IMR-90 (cell line): ENCODE results near the gene ORMDL2. TPM values are rescaled to one million over a fixed set of nuclear protein-coding genes. Genes with fewer than 3 reads are reported as not detected.

Source experiments
- ATAC-seq: fragments of 200-7000 bp; cut with Tn5 transposase; 2 replicates; pipeline ENCODE4 v1.9.1; 2020; ENCODE audit warnings: low read depth, mild to moderate bottlenecking, moderate library complexity
- BruUV-seq: library from RNA; stranded (reverse); fragments of 400-500 nt; replicated peaks from 2 replicates; lab custom pipeline; 2021; lab: Mats Ljungman, UMichigan
- CTCF ChIA-PET: fragments of 300-600 bp; formaldehyde crosslinking; extraction: SDS; loops from one replicate; lab custom pipeline; 2021; ENCODE audit warnings: antibody characterized with exemption; lab: Yijun Ruan, JAX
- POLR2A ChIA-PET: fragments of 300-600 bp; sonication (Branson Sonifier 250); formaldehyde crosslinking; loops from one replicate; lab custom pipeline; 2022; ENCODE audit warnings: antibody characterized with exemption; ENCODE audit not compliant: unreplicated experiment; lab: Charles Lee
- DNase-seq: peaks from one replicate; pipeline ENCODE4 v3.0.0; 2013
- H2AFZ ChIP-seq: replicated peaks from 2 replicates; pipeline ENCODE3; 2013; ENCODE audit warnings: low read length, mild to moderate bottlenecking; ENCODE audit not compliant: poor library complexity
- H2AK5ac ChIP-seq: 2 replicates; pipeline ENCODE4 v1.6.1; 2013; ENCODE audit warnings: low read depth, low read length, inconsistent platforms
- H2AK9ac ChIP-seq: replicated peaks from 2 replicates; pipeline ENCODE3; 2013; ENCODE audit warnings: mild to moderate bottlenecking, low read depth, low read length, moderate library complexity; ENCODE audit not compliant: poor library complexity
- H2BK120ac ChIP-seq: 2 replicates; pipeline ENCODE4 v1.6.1; 2013; ENCODE audit warnings: low read depth, low read length, inconsistent platforms
- H2BK15ac ChIP-seq: 3 replicates; pipeline ENCODE4 v1.6.1; 2013; ENCODE audit warnings: low read depth, low read length, inconsistent platforms
- H2BK20ac ChIP-seq: 2 replicates; pipeline ENCODE4 v1.6.1; 2013; ENCODE audit warnings: low read depth, mild to moderate bottlenecking, inconsistent platforms, low read length, moderate library complexity
- H2BK5ac ChIP-seq: 2 replicates; pipeline ENCODE4 v1.6.1; 2013; ENCODE audit warnings: mild to moderate bottlenecking, low read depth, low read length, inconsistent platforms; ENCODE audit not compliant: poor library complexity, severe bottlenecking
- H3K14ac ChIP-seq: replicated peaks from 2 replicates; pipeline ENCODE4 v1.6.1; 2013; ENCODE audit warnings: low read depth, low read length, inconsistent platforms
- H3K18ac ChIP-seq: 2 replicates; pipeline ENCODE4 v1.6.1; 2013; ENCODE audit warnings: low read depth, low read length, control low read depth
- H3K23ac ChIP-seq: 2 replicates; pipeline ENCODE4 v1.6.1; 2013; ENCODE audit warnings: low read depth, low read length, inconsistent platforms
- H3K27ac ChIP-seq: 2 replicates; pipeline ENCODE4 v1.5.1; 2013; ENCODE audit warnings: mild to moderate bottlenecking, control low read depth, low read length; ENCODE audit not compliant: insufficient read depth
- H3K27me3 ChIP-seq: 2 replicates; pipeline ENCODE4 v1.6.1; 2013; ENCODE audit warnings: low read length; ENCODE audit not compliant: control insufficient read depth, insufficient read depth
- H3K36me3 ChIP-seq: 2 replicates; pipeline ENCODE4 v1.6.1; 2013; ENCODE audit warnings: low read length, mixed read lengths; ENCODE audit not compliant: control insufficient read depth, insufficient read depth
- H3K4ac ChIP-seq: 2 replicates; pipeline ENCODE4 v1.6.1; 2013; ENCODE audit warnings: low read depth, low read length, inconsistent platforms
- H3K4me1 ChIP-seq: 2 replicates; pipeline ENCODE4 v1.6.1; 2013; ENCODE audit warnings: low read length, mixed read lengths; ENCODE audit not compliant: control insufficient read depth, insufficient read depth
- H3K4me2 ChIP-seq: 2 replicates; pipeline ENCODE4 v1.6.1; 2013; ENCODE audit warnings: low read depth, mild to moderate bottlenecking, control low read depth, low read length, moderate library complexity
- H3K4me3 ChIP-seq: 2 replicates; pipeline ENCODE4 v1.5.1; 2013; ENCODE audit warnings: low read depth, mild to moderate bottlenecking, control low read depth, low read length, moderate library complexity; ENCODE audit not compliant: insufficient read depth
- H3K56ac ChIP-seq: 2 replicates; pipeline ENCODE4 v1.6.1; 2013; ENCODE audit warnings: low read length, inconsistent platforms; ENCODE audit not compliant: insufficient read depth; ENCODE audit errors: extremely low read depth
- H3K79me1 ChIP-seq, 2 experiments: 2 replicates each; pipeline ENCODE4 v1.6.1; 2013; ENCODE audit warnings: low read length in 2 of 2, inconsistent platforms in 1 of 2, low read depth in 1 of 2
- H3K9ac ChIP-seq: 2 replicates; pipeline ENCODE4 v1.6.1; 2013; ENCODE audit warnings: low read depth, low read length, control low read depth
- H3K9me1 ChIP-seq: 2 replicates; pipeline ENCODE4 v1.6.1; 2013; ENCODE audit warnings: low read length, inconsistent platforms; ENCODE audit not compliant: insufficient read depth
- H3K9me3 ChIP-seq: 2 replicates; pipeline ENCODE4 v1.6.1; 2013; ENCODE audit warnings: low read length; ENCODE audit not compliant: control insufficient read depth, insufficient read depth
- H4K20me1 ChIP-seq: 2 replicates; pipeline ENCODE4 v1.6.1; 2013; ENCODE audit warnings: low read length, inconsistent platforms; ENCODE audit not compliant: insufficient read depth
- H4K5ac ChIP-seq: 2 replicates; pipeline ENCODE4 v1.6.1; 2013; ENCODE audit warnings: mild to moderate bottlenecking, low read depth, low read length, control low read depth
- H4K8ac ChIP-seq, 2 experiments: 2 replicates each; pipeline ENCODE4 v1.6.1; 2013; ENCODE audit warnings: low read depth in 2 of 2, low read length in 2 of 2, control low read depth in 1 of 2, inconsistent platforms in 1 of 2
- H4K91ac ChIP-seq: 2 replicates; pipeline ENCODE4 v1.6.1; 2013; ENCODE audit warnings: low read depth, low read length, inconsistent platforms; ENCODE audit not compliant: insufficient read depth
- BHLHE40 ChIP-seq: fragments of 150-350 bp; IDR thresholded peaks from 2 replicates; pipeline ENCODE4 v1.6.1; 2016; ENCODE audit warnings: mild to moderate bottlenecking, low read depth, low read length
- CEBPB ChIP-seq: IDR thresholded peaks from 2 replicates; pipeline ENCODE4 v1.6.1; 2012; ENCODE audit warnings: low read depth, low read length, improper control_type of control experiment
- CHD1 ChIP-seq: IDR thresholded peaks from 2 replicates; pipeline ENCODE4 v1.6.1; 2012; ENCODE audit warnings: low read depth, low read length, improper control_type of control experiment
- CTCF ChIP-seq: conservative IDR thresholded peaks from 2 replicates; pipeline ENCODE4 v1.5.1; 2012; ENCODE audit warnings: mild to moderate bottlenecking, low read depth, low read length, improper control_type of control experiment
- ELK1 ChIP-seq: fragments of 150-350 bp; IDR thresholded peaks from 2 replicates; pipeline ENCODE4 v1.6.1; 2016; ENCODE audit warnings: low read depth, mild to moderate bottlenecking, low read length, moderate library complexity, borderline replicate concordance
- FOS ChIP-seq: fragments of 150-350 bp; IDR thresholded peaks from 2 replicates; pipeline ENCODE4 v1.6.1; 2016; ENCODE audit warnings: low read depth, low read length
- MAFK ChIP-seq: IDR thresholded peaks from 2 replicates; pipeline ENCODE4 v1.6.1; 2012; ENCODE audit warnings: low read depth, low read length, improper control_type of control experiment
- MAZ ChIP-seq: IDR thresholded peaks from 2 replicates; pipeline ENCODE4 v1.6.1; 2012; ENCODE audit warnings: low read depth, mild to moderate bottlenecking, low read length, improper control_type of control experiment, moderate library complexity, borderline replicate concordance
- MXI1 ChIP-seq: IDR thresholded peaks from 2 replicates; pipeline ENCODE4 v1.6.1; 2012; ENCODE audit warnings: low read depth, mild to moderate bottlenecking, low read length, moderate library complexity, borderline replicate concordance
- NFE2L2 ChIP-seq: fragments of 150-350 bp; IDR thresholded peaks from 2 replicates; pipeline ENCODE4 v1.6.1; 2016; ENCODE audit warnings: low read depth, mild to moderate bottlenecking, low read length
- POLR2A ChIP-seq: IDR thresholded peaks from 2 replicates; pipeline ENCODE4 v1.6.1; 2012; ENCODE audit warnings: mild to moderate bottlenecking, low read depth, low read length
- RAD21 ChIP-seq: IDR thresholded peaks from 2 replicates; pipeline ENCODE4 v1.6.1; 2012; ENCODE audit warnings: low read length, improper control_type of control experiment
- RCOR1 ChIP-seq: IDR thresholded peaks from 2 replicates; pipeline ENCODE4 v1.6.1; 2012; ENCODE audit warnings: mild to moderate bottlenecking, low read length, improper control_type of control experiment; ENCODE audit not compliant: insufficient replicate concordance
- RFX5 ChIP-seq: IDR thresholded peaks from 2 replicates; pipeline ENCODE4 v1.8.0; 2012; ENCODE audit warnings: low read depth, mild to moderate bottlenecking, low read length, moderate library complexity
- SMC3 ChIP-seq: fragments of 150-350 bp; IDR thresholded peaks from 2 replicates; pipeline ENCODE4 v1.6.1; 2016; ENCODE audit warnings: low read depth, mild to moderate bottlenecking, antibody characterized with exemption, low read length, moderate library complexity
- USF2 ChIP-seq: fragments of 150-350 bp; IDR thresholded peaks from 2 replicates; pipeline ENCODE4 v1.6.1; 2017; ENCODE audit warnings: mild to moderate bottlenecking, antibody characterized with exemption, low read length, low read depth
- WGBS, 2 experiments: methylation state at CpG; one replicate each; pipeline versions ENCODE4 v1.1.5 to v1.1.7; 2013; ENCODE audit warnings: missing lambda C conversion rate in 2 of 2; ENCODE audit not compliant: insufficient read length in 1 of 2; ENCODE audit errors: extremely low coverage in 2 of 2; 5-methylcytosine and 5-hydroxymethylcytosine counted together
- dilution Hi-C: fragments of 300-500 bp; cut with HindIII; formaldehyde crosslinking; loops from one replicate; pipeline ENCODE4 v1.14.3; 2018; ENCODE audit warnings: low sequenced_read_pairs; ENCODE audit not compliant: unreplicated experiment
- in situ Hi-C: fragments of 300-500 bp; cut with MboI; formaldehyde crosslinking; loops from 3 replicates; pipeline ENCODE4 v1.14.3; 2019; ENCODE audit warnings: low sequenced_read_pairs, inconsistent platforms, mixed read lengths
- intact Hi-C: fragments of 100-400 bp; cut with micrococcal nuclease; formaldehyde crosslinking; loops from 2 replicates; pipeline ENCODE4 v1.10.0; 2022
- polyA plus RNA-seq, 3 experiments: library from polyadenylated mRNA; depleted of rRNA; stranded (reverse); fragments of >200 nt; gene quantifications; 2 replicates each; pipeline ENCODE4 v1.2.3, GENCODE V29; 2012; ENCODE audit warnings: low replicate concordance in 1 of 3
- total RNA-seq: library from RNA; depleted of rRNA; stranded (reverse); fragments of >200 nt; gene quantifications from 2 replicates; pipeline ENCODE4 v1.2.3, GENCODE V29; 2012

Gene ORMDL2
- total and polyA plus RNA-seq, 2 of the 4 experiments (the other 2 are of a cell fraction), result 20.4 to 39.7 TPM

- H2BK120ac ChIP-seq, result no peak overlapping the region
- H3K27ac ChIP-seq, result no peak overlapping the region
- no peak overlapping the region for H3K4ac ChIP-seq
- DNase-seq, result no peak
- H2BK15ac ChIP-seq, result no peak overlapping the region
- no peak overlapping the region for H4K5ac ChIP-seq
- H3K9ac ChIP-seq, result no peak overlapping the region
- WGBS, 2 experiments, result no CpG with 5 or more reads among the region's 4 CpGs
- H3K79me1 ChIP-seq, result peaks cover 25 to 51% of the 10 kb centered on the region in 2 experiments
- in situ Hi-C loops (loop anchor here (10.0 kb wide), 1 partner anchor 101 kb away; the partner anchor contains the start of gene PYM1), dilution Hi-C loops (no loop called here), intact Hi-C loops (no loop called here)
- H2AFZ ChIP-seq, result no peak overlapping the region
- H3K23ac ChIP-seq, result no peak overlapping the region
- ChIA-PET CTCF (interaction anchor here (0.6 kb wide), 1 partner anchor 26 kb away, joined by 3 read pairs; no protein-coding TSS in a partner anchor), POLR2A (no interaction called here)
- H3K9me3 ChIP-seq, result no peaks in the 10 kb centered on the region
- TF ChIP-seq RAD21, result no peak
- TF ChIP-seq MAZ, result no peak
- TF ChIP-seq USF2, result no peak
- TF ChIP-seq SMC3, result no peak
- no peak for TF ChIP-seq CTCF
- TF ChIP-seq RFX5, result no peak
- no peak for TF ChIP-seq ELK1
- TF ChIP-seq BHLHE40, result no peak
- TF ChIP-seq MXI1, result no peak
- TF ChIP-seq RCOR1, result no peak
- no peak for TF ChIP-seq MAFK
- no peak for TF ChIP-seq CEBPB
- TF ChIP-seq CHD1, result no peak
- TF ChIP-seq FOS, result no peak
- TF ChIP-seq NFE2L2, result no peak
- no peak for TF ChIP-seq POLR2A
- H2AK5ac ChIP-seq, result no peak overlapping the region
- no TSS peak for BruUV-seq
- H3K27me3 ChIP-seq, result no peaks in the 10 kb centered on the region
- H3K4me1 ChIP-seq, result peaks cover 10% of the 10 kb centered on the region
- H2BK5ac ChIP-seq, result no peak overlapping the region
- 0 out of 2 replicates have a peak, but pooled peaks cover 3% of the 10 kb centered on the region for H4K20me1 ChIP-seq
- H3K14ac ChIP-seq, result no peak overlapping the region
- H4K91ac ChIP-seq, result no peak overlapping the region
- H3K18ac ChIP-seq, result no peak overlapping the region
- no peak overlapping the region for H3K4me2 ChIP-seq
- H2BK20ac ChIP-seq, result no peak overlapping the region
- no peak overlapping the region for H4K8ac ChIP-seq
- no peak overlapping the region for H3K56ac ChIP-seq
- no peak overlapping the region for H2AK9ac ChIP-seq
- no peak overlapping the region for H3K4me3 ChIP-seq
- H3K9me1 ChIP-seq, result peaks cover 11% of the 10 kb centered on the region
- peaks cover 35% of the 10 kb centered on the region for H3K36me3 ChIP-seq
- no peak for ATAC-seq
Observed at GRCh38 chr12:55823419-55823818, 5.6 kb downstream of the ORMDL2 start.
